HepG2 (cell line): ENCODE measurements around the gene BAHD1. TPM values are rescaled to one million over a fixed set of nuclear protein-coding genes. Genes with fewer than 3 reads are reported as not detected.

Source experiments
- ATAC-seq: fragments of 200-7000 bp; cut with Tn5 transposase; 3 replicates; pipeline ENCODE4 v1.9.1; 2020; ENCODE audit warnings: mild to moderate bottlenecking, moderate library complexity
- BruUV-seq: library from RNA; stranded (reverse); fragments of 400-500 nt; replicated peaks from 2 replicates; lab custom pipeline; 2021; lab: Mats Ljungman, UMichigan
- CTCF ChIA-PET: fragments of 300-600 bp; formaldehyde crosslinking; extraction: SDS; loops from one replicate; lab custom pipeline; 2021; ENCODE audit warnings: low total read pairs, inconsistent platforms, low intra/inter-chr PET ratio; lab: Yijun Ruan, JAX
- POLR2A ChIA-PET: fragments of 350-600 bp; sonication (Branson Sonifier 250); formaldehyde crosslinking; loops from one replicate; lab custom pipeline; 2020; ENCODE audit warnings: antibody characterized with exemption, inconsistent platforms; lab: Yijun Ruan, JAX
- DNase-seq: peaks from one replicate; pipeline ENCODE4 v3.0.0-alpha.2; 2015; ENCODE audit warnings: low spot score
- FAIRE-seq: peaks from 3 replicates; lab custom pipeline; 2011; peaks lifted over from hg19 to GRCh38; lab: Jason Lieb, UNC
- H2AFZ ChIP-seq: one replicate; pipeline ENCODE4 v1.6.1; 2011; ENCODE audit warnings: low read length, inconsistent platforms
- H3K27ac ChIP-seq: fragments of 300-600 bp; 3 replicates; pipeline ENCODE4 v1.8.0; 2011; ENCODE audit warnings: mixed run types, mild to moderate bottlenecking, mixed read lengths, low read length, inconsistent platforms; ENCODE audit not compliant: insufficient read depth; ENCODE audit errors: extremely low read length
- H3K27me3 ChIP-seq, 2 experiments: fragments of 200-600 bp in 1 of 2; 2 replicates in 1 of 2; 3 replicates in 1 of 2; pipeline versions ENCODE4 v1.6.0 to v1.8.0; 2011; ENCODE audit warnings: low read length in 2 of 2, mild to moderate bottlenecking in 2 of 2, moderate library complexity in 2 of 2, inconsistent platforms in 1 of 2; ENCODE audit not compliant: insufficient read depth in 2 of 2, control insufficient read depth in 1 of 2
- H3K36me3 ChIP-seq, 2 experiments: fragments of 200-600 bp in 1 of 2; replicated peaks in 1 of 2; 2 replicates in 1 of 2; 3 replicates in 1 of 2; pipeline versions ENCODE4 v1.5.1 to v1.8.0; 2011; ENCODE audit warnings: low read length in 2 of 2, inconsistent platforms in 1 of 2; ENCODE audit not compliant: insufficient read depth in 2 of 2, control insufficient read depth in 1 of 2
- H3K4me1 ChIP-seq: 2 replicates; pipeline ENCODE4 v1.5.1; 2012; ENCODE audit warnings: low read length, inconsistent platforms; ENCODE audit not compliant: insufficient read depth
- H3K4me2 ChIP-seq: 2 replicates; pipeline ENCODE4 v1.6.0; 2011; ENCODE audit warnings: low read depth, low read length, inconsistent platforms
- H3K4me3 ChIP-seq, 3 experiments: fragments of 200-600 bp in 1 of 3; sonication (generic), shearing (Covaris generic) in 1 of 3; replicated peaks in 1 of 3; 2 replicates each; pipeline ENCODE4 v1.5.1; 2011 to 2016; ENCODE audit warnings: low read length in 3 of 3, inconsistent platforms in 2 of 3, low read depth in 2 of 3, mild to moderate bottlenecking in 2 of 3, control low read depth in 1 of 3, mixed read lengths in 1 of 3; ENCODE audit not compliant: insufficient read depth in 1 of 3
- H3K79me2 ChIP-seq: one replicate; pipeline ENCODE4 v1.6.1; 2011; ENCODE audit warnings: low read length, inconsistent platforms; ENCODE audit not compliant: insufficient read depth
- H3K9ac ChIP-seq: 2 replicates; pipeline ENCODE4 v1.6.0; 2011; ENCODE audit warnings: mild to moderate bottlenecking, low read depth, low read length, inconsistent platforms; ENCODE audit not compliant: insufficient read depth
- H3K9me3 ChIP-seq: 2 replicates; pipeline ENCODE4 v1.5.1; 2012; ENCODE audit warnings: mild to moderate bottlenecking, low read length
- H4K20me1 ChIP-seq: 2 replicates; pipeline ENCODE4 v1.6.0; 2011; ENCODE audit warnings: inconsistent platforms, mild to moderate bottlenecking, low read length, moderate library complexity; ENCODE audit not compliant: insufficient read depth
- CENPX ChIP-seq: sonication (generic); formaldehyde crosslinking; IDR thresholded peaks from 2 replicates; pipeline ENCODE4 v1.9.0; 2021; ENCODE audit warnings: mild to moderate bottlenecking, missing genetic modification reagents, moderate library complexity
- ELF4 ChIP-seq: sonication (generic); formaldehyde crosslinking; IDR thresholded peaks from 2 replicates; pipeline ENCODE4 v1.5.0; 2020; ENCODE audit warnings: missing genetic modification reagents, mild to moderate bottlenecking, moderate library complexity, borderline replicate concordance
- GZF1 ChIP-seq: sonication (generic); formaldehyde crosslinking; IDR thresholded peaks from 2 replicates; pipeline ENCODE4 v1.5.1; 2020; ENCODE audit warnings: mild to moderate bottlenecking, missing genetic modification reagents
- JARID2 ChIP-seq: sonication (generic); formaldehyde crosslinking; IDR thresholded peaks from 2 replicates; pipeline ENCODE4 v1.8.1; 2023; ENCODE audit warnings: missing genetic modification reagents, inconsistent platforms; ENCODE audit not compliant: insufficient replicate concordance
- NR2F1 ChIP-seq, 2 experiments: fragments of 450-650 bp in 1 of 2; formaldehyde crosslinking in 1 of 2; IDR thresholded peaks; 2 replicates each; pipeline versions ENCODE4 v1.5.0 to v1.6.1; 2016 to 2020; ENCODE audit warnings: mild to moderate bottlenecking in 1 of 2, missing compliant biosample characterization in 1 of 2, missing genetic modification reagents in 1 of 2, moderate library complexity in 1 of 2
- PHF8 ChIP-seq: sonication (generic); formaldehyde crosslinking; IDR thresholded peaks from 2 replicates; pipeline ENCODE4 v1.5.0; 2020; ENCODE audit warnings: missing genetic modification reagents
- XBP1 ChIP-seq: sonication (generic); formaldehyde crosslinking; IDR thresholded peaks from 2 replicates; pipeline ENCODE4 v1.5.0; 2020; ENCODE audit warnings: missing genetic modification reagents
- XRCC5 ChIP-seq: fragments of 200-400 bp; formaldehyde crosslinking; optimal IDR thresholded peaks from 2 replicates; pipeline ENCODE3; 2017; ENCODE audit warnings: mild to moderate bottlenecking, low read length
- ZNF225 ChIP-seq: sonication (generic); formaldehyde crosslinking; IDR thresholded peaks from 2 replicates; pipeline ENCODE4 v1.4.0; 2020; ENCODE audit warnings: mild to moderate bottlenecking, missing genetic modification reagents
- WGBS: methylation state at CpG from one replicate; pipeline ENCODE4 v1.1.6; 2017; ENCODE audit warnings: low lambda C conversion rate; 5-methylcytosine and 5-hydroxymethylcytosine counted together
- in situ Hi-C: cut with HindIII; loops from 2 replicates; pipeline ENCODE4 v1.10.0; 2017; ENCODE audit warnings: low pct_unique_long_range_greater_than_20kb; ENCODE audit not compliant: extremely low pct_ligation_motif_present
- intact Hi-C: fragments of 100-400 bp; cut with micrococcal nuclease; formaldehyde crosslinking; loops from one replicate; pipeline ENCODE4 v1.10.0; 2022; ENCODE audit not compliant: unreplicated experiment
- polyA plus RNA-seq, 8 experiments: library from polyadenylated mRNA; depleted of rRNA in 3 of 8; stranded (reverse) in 7 of 8; unstranded in 1 of 8; fragments of >200 nt; fragmentation: Illumina TruSeq in 4 of 8; extraction: Trizol in 4 of 8; gene quantifications; 2 replicates each; pipeline versions ENCODE4 v1.2.1 to v1.2.3, GENCODE V29; 2011 to 2016; ENCODE audit warnings: low read depth in 4 of 8, missing spikeins in 1 of 8, mixed read lengths in 1 of 8; ENCODE audit not compliant: insufficient read depth in 1 of 8
- total RNA-seq, 5 experiments: library from RNA; depleted of rRNA; stranded (reverse); fragments of >200 nt; fragmentation: Illumina TruSeq; extraction: Trizol; gene quantifications; 2 replicates each; pipeline ENCODE4 v1.2.3, GENCODE V29; 2016; ENCODE audit warnings: low read depth in 1 of 5
- TF ChIP-seq, protein P1 (sequence below): sonication (generic); formaldehyde crosslinking; IDR thresholded peaks from 2 replicates; pipeline ENCODE4 v1.5.0; 2020; ENCODE audit warnings: missing genetic modification reagents
- TF ChIP-seq, protein P2 (sequence below): sonication (generic); formaldehyde crosslinking; IDR thresholded peaks from 2 replicates; pipeline ENCODE4 v1.5.1; 2020; ENCODE audit warnings: mild to moderate bottlenecking, missing genetic modification reagents, borderline replicate concordance

The BAHD1 gene
- total and polyA plus RNA-seq, 2 of the 13 experiments (the other 11 are each of a cell fraction or from before 2014, with no cell fraction given) = 3.3 to 8.7 TPM

DNA sequence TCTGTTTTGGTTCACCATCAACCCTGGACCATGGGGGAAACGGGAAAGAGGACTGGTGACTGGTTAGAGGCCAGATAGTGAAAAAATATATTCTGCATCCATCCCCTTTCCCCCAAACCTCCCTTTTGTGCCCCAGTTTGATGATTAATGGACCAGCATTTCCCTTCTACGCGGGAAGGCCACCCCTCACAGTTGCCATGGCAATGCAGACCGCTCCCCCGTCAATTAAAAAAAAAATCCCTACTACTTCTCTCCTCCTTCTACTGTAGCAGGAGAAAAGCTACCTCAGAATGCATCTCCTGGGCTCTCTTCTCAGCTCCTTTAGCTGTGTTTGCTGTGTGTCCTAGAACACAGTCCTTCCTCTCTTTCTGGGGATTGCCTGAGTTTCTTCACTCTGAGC lies 4.0 kb downstream of the BAHD1 start:
- FAIRE-seq (no peak), DNase-seq (no peak), ATAC-seq (no peak)
- Histone ChIP-seq H3K9ac (no peak overlapping the region), H3K27me3 (peaks cover 0 to 3% of the 10 kb centered on the region in 2 experiments; a peak in 2 of 5 replicates), H3K36me3 (no peaks in the 10 kb centered on the region; a peak in 1 of 5 replicates), H3K4me3 (no peak overlapping the region), H2AFZ (no peak overlapping the region), H3K79me2 (peaks cover 58% of the 10 kb centered on the region), H3K4me2 (no peak overlapping the region), H3K27ac (no peak overlapping the region), H3K4me1 (peaks cover 44% of the 10 kb centered on the region), H4K20me1 (peaks cover 12% of the 10 kb centered on the region; the same call in 1 of the 2 replicates), H3K9me3 (no peaks in the 10 kb centered on the region)
- no peak for TF ChIP-seq XRCC5
- TF ChIP-seq, protein P1, sequence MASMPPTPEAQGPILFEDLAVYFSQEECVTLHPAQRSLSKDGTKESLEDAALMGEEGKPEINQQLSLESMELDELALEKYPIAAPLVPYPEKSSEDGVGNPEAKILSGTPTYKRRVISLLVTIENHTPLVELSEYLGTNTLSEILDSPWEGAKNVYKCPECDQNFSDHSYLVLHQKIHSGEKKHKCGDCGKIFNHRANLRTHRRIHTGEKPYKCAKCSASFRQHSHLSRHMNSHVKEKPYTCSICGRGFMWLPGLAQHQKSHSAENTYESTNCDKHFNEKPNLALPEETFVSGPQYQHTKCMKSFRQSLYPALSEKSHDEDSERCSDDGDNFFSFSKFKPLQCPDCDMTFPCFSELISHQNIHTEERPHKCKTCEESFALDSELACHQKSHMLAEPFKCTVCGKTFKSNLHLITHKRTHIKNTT = no peak
- TF ChIP-seq ZNF225 (CRISPR knock-in tag) = no peak
- no peak for TF ChIP-seq PHF8 (CRISPR knock-in tag)
- in situ Hi-C loops = loop anchor here (5.0 kb wide), 1 partner anchor 68 kb away; no protein-coding TSS in a partner anchor
- POLR2A ChIA-PET = no interaction called here
- TSS peak; percentile 32 for BruUV-seq
- WGBS = 97% methylated on average over 5 of the region's 5 CpGs
- intact Hi-C loops = loop anchor here (5.0 kb wide), 1 partner anchor 63 kb away; no protein-coding TSS in a partner anchor
- CTCF ChIA-PET = no interaction called here

DNA sequence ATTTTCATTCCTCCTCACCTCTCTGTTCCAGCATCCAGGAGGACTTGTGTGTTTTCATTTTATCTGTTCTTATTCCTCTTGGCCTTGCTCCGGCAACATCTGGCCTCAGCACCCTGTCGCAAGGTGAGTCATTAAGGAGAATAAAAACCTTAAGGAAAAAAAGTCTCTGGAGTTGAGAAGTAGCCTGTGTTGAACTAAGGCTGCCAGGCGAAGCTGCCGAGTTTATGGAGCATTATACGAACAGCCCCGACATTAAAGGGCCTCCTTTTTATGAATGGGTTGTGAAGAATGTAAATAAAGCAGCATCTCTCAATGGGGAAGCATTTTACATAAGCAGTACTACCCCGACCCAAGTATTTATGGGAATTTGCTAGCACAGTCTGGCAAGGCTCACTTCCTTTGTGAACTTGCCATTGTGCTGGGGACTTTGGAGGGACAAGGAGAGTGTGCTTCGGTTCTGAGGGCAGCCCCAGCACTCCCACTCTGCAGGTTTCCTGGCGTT lies 4.7 kb downstream of the BAHD1 start:
- CTCF ChIA-PET = no interaction called here
- no peak for FAIRE-seq
- peaks cover 12% of the 10 kb centered on the region; the same call in 1 of the 2 replicates for H4K20me1 ChIP-seq
- peaks cover 43% of the 10 kb centered on the region for H3K4me1 ChIP-seq
- in situ Hi-C loops (no loop called here), intact Hi-C loops (no loop called here)
- H3K9ac ChIP-seq = no peak overlapping the region
- ATAC-seq = no peak
- no peak overlapping the region for H3K4me2 ChIP-seq
- H3K36me3 ChIP-seq = no peaks in the 10 kb centered on the region; a peak in 1 of 5 replicates
- WGBS = 89% methylated on average over 9 of the region's 9 CpGs
- BruUV-seq = no TSS peak
- no peak overlapping the region for H2AFZ ChIP-seq
- no peak overlapping the region for H3K4me3 ChIP-seq
- no peaks in the 10 kb centered on the region for H3K9me3 ChIP-seq
- H3K27ac ChIP-seq = no peak overlapping the region
- H3K79me2 ChIP-seq = peaks cover 66% of the 10 kb centered on the region
- H3K27me3 ChIP-seq = no peaks in the 10 kb centered on the region
- DNase-seq = no peak
- POLR2A ChIA-PET = no interaction called here
- TF ChIP-seq GZF1 (CRISPR knock-in tag) = no peak
- TF ChIP-seq XBP1 (CRISPR knock-in tag) = no peak
- no peak for TF ChIP-seq CENPX (CRISPR knock-in tag)
- TF ChIP-seq, protein P2, sequence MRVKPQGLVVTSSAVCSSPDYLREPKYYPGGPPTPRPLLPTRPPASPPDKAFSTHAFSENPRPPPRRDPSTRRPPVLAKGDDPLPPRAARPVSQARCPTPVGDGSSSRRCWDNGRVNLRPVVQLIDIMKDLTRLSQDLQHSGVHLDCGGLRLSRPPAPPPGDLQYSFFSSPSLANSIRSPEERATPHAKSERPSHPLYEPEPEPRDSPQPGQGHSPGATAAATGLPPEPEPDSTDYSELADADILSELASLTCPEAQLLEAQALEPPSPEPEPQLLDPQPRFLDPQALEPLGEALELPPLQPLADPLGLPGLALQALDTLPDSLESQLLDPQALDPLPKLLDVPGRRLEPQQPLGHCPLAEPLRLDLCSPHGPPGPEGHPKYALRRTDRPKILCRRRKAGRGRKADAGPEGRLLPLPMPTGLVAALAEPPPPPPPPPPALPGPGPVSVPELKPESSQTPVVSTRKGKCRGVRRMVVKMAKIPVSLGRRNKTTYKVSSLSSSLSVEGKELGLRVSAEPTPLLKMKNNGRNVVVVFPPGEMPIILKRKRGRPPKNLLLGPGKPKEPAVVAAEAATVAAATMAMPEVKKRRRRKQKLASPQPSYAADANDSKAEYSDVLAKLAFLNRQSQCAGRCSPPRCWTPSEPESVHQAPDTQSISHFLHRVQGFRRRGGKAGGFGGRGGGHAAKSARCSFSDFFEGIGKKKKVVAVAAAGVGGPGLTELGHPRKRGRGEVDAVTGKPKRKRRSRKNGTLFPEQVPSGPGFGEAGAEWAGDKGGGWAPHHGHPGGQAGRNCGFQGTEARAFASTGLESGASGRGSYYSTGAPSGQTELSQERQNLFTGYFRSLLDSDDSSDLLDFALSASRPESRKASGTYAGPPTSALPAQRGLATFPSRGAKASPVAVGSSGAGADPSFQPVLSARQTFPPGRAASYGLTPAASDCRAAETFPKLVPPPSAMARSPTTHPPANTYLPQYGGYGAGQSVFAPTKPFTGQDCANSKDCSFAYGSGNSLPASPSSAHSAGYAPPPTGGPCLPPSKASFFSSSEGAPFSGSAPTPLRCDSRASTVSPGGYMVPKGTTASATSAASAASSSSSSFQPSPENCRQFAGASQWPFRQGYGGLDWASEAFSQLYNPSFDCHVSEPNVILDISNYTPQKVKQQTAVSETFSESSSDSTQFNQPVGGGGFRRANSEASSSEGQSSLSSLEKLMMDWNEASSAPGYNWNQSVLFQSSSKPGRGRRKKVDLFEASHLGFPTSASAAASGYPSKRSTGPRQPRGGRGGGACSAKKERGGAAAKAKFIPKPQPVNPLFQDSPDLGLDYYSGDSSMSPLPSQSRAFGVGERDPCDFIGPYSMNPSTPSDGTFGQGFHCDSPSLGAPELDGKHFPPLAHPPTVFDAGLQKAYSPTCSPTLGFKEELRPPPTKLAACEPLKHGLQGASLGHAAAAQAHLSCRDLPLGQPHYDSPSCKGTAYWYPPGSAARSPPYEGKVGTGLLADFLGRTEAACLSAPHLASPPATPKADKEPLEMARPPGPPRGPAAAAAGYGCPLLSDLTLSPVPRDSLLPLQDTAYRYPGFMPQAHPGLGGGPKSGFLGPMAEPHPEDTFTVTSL (CRISPR knock-in tag) = no peak
- no peak for TF ChIP-seq JARID2
- TF ChIP-seq ELF4 (CRISPR knock-in tag) = no peak
- TF ChIP-seq NR2F1 (CRISPR knock-in tag; IDR thresholded peaks at IDR 0.05) = no peak
